Endothelial cell of umbilical vein (primary cell): ENCODE data around the gene MOB3C. TPM values are rescaled to one million over a fixed set of nuclear protein-coding genes. Genes with fewer than 3 reads are reported as not detected.

Experiments used
- BruUV-seq: library from RNA; stranded (reverse); fragments of 400-500 nt; replicated peaks from 2 replicates; lab custom pipeline; 2021; lab: Mats Ljungman, UMichigan
- CTCF ChIA-PET: fragments of 300-600, 350-600 bp; sonication (Branson Sonifier 250); formaldehyde crosslinking; loops from one replicate; lab custom pipeline; 2021; ENCODE audit warnings: antibody characterized with exemption, inconsistent platforms; lab: Charles Lee
- POLR2A ChIA-PET: fragments of 300-600, 350-600 bp; sonication (Branson Sonifier 250); formaldehyde crosslinking; loops from one replicate; lab custom pipeline; 2021; ENCODE audit warnings: antibody characterized with exemption, inconsistent platforms; lab: Charles Lee
- DNase-seq: peaks from one replicate; pipeline ENCODE4 v3.0.0-alpha.2; 2011; ENCODE audit warnings: low read depth, low spot score
- FAIRE-seq: peaks from 2 replicates; lab custom pipeline; 2011; peaks lifted over from hg19 to GRCh38; lab: Jason Lieb, UNC
- H2AFZ ChIP-seq: 2 replicates; pipeline ENCODE4 v1.6.0; 2012; ENCODE audit warnings: low read depth, low read length, control low read depth, inconsistent platforms
- H3K27ac ChIP-seq: 2 replicates; pipeline ENCODE4 v1.5.1; 2011; ENCODE audit warnings: low read depth, mild to moderate bottlenecking, control low read depth, low read length, moderate library complexity; ENCODE audit not compliant: insufficient read depth
- H3K27me3 ChIP-seq, 2 experiments: 2 replicates each; pipeline versions ENCODE4 v1.6.0 to v1.6.1; 2011; ENCODE audit warnings: low read length in 2 of 2, mixed read lengths in 1 of 2; ENCODE audit not compliant: control insufficient read depth in 2 of 2, insufficient read depth in 2 of 2
- H3K36me3 ChIP-seq, 2 experiments: 2 replicates in 1 of 2; 3 replicates in 1 of 2; pipeline ENCODE4 v1.5.1; 2011; ENCODE audit warnings: low read length in 2 of 2, mild to moderate bottlenecking in 1 of 2, moderate library complexity in 1 of 2; ENCODE audit not compliant: control insufficient read depth in 2 of 2, insufficient read depth in 2 of 2; ENCODE audit errors: extremely low read depth in 1 of 2
- H3K4me1 ChIP-seq: 3 replicates; pipeline ENCODE4 v1.5.1; 2011; ENCODE audit warnings: mild to moderate bottlenecking, low read length; ENCODE audit not compliant: control insufficient read depth, insufficient read depth; ENCODE audit errors: extremely low read depth
- H3K4me2 ChIP-seq: 2 replicates; pipeline ENCODE4 v1.6.1; 2011; ENCODE audit warnings: low read length, control low read depth, mixed read lengths; ENCODE audit not compliant: insufficient read depth
- H3K4me3 ChIP-seq, 3 experiments: fragments of 200-600 bp in 1 of 3; sonication (generic), shearing (Covaris generic) in 1 of 3; replicated peaks in 1 of 3; 2 replicates each; pipeline ENCODE4 v1.5.1; 2011 to 2016; ENCODE audit warnings: control low read depth in 3 of 3, low read length in 3 of 3, mild to moderate bottlenecking in 2 of 3, inconsistent platforms in 1 of 3, low read depth in 1 of 3, moderate library complexity in 1 of 3; ENCODE audit not compliant: insufficient read depth in 1 of 3
- H3K79me2 ChIP-seq: 2 replicates; pipeline ENCODE4 v1.6.0; 2012; ENCODE audit warnings: low read length, inconsistent platforms; ENCODE audit not compliant: control insufficient read depth, insufficient read depth
- H3K9ac ChIP-seq: replicated peaks from 2 replicates; pipeline ENCODE3; 2011; ENCODE audit warnings: low read length, control low read depth; ENCODE audit not compliant: insufficient read depth; ENCODE audit errors: extremely low read depth
- H3K9me1 ChIP-seq: replicated peaks from 3 replicates; pipeline ENCODE4 v1.6.0; 2011; ENCODE audit warnings: mild to moderate bottlenecking, low read length; ENCODE audit not compliant: control insufficient read depth, insufficient read depth; ENCODE audit errors: extremely low read depth
- H3K9me3 ChIP-seq: replicated peaks from 2 replicates; pipeline ENCODE4 v1.5.1; 2012; ENCODE audit warnings: low read length, inconsistent platforms; ENCODE audit not compliant: control insufficient read depth, insufficient read depth
- H4K20me1 ChIP-seq: replicated peaks from 2 replicates; pipeline ENCODE3; 2011; ENCODE audit warnings: mild to moderate bottlenecking, low read length; ENCODE audit not compliant: control insufficient read depth, insufficient read depth; ENCODE audit errors: extremely low read depth
- CTCF ChIP-seq, 2 donors: IDR thresholded peaks; 1 replicate in 1 of 2; 2 replicates in 1 of 2; pipeline ENCODE4 v1.5.1; 2011; ENCODE audit warnings: low read length in 2 of 2, mild to moderate bottlenecking in 2 of 2, moderate library complexity in 2 of 2, control low read depth in 1 of 2, inconsistent platforms in 1 of 2, low read depth in 1 of 2; ENCODE audit not compliant: insufficient read depth in 1 of 2; ENCODE audit errors: extremely low read depth in 1 of 2
- EZH2 ChIP-seq: IDR thresholded peaks from 2 replicates; pipeline ENCODE4 v1.6.1; 2012; ENCODE audit warnings: borderline replicate concordance, low read depth, mild to moderate bottlenecking, moderate library complexity, low read length, inconsistent platforms; ENCODE audit not compliant: severe bottlenecking
- FOS ChIP-seq: IDR thresholded peaks from 2 replicates; pipeline ENCODE4 v1.6.1; 2011; ENCODE audit warnings: mild to moderate bottlenecking, low read length, moderate library complexity, borderline replicate concordance; ENCODE audit not compliant: insufficient read depth
- GATA2 ChIP-seq: IDR thresholded peaks from 2 replicates; pipeline ENCODE4 v1.7.0; 2011; ENCODE audit warnings: low read depth, mild to moderate bottlenecking, moderate library complexity, mixed read lengths, low read length; ENCODE audit not compliant: insufficient read length, insufficient read depth
- JUN ChIP-seq: IDR thresholded peaks from 2 replicates; pipeline ENCODE4 v1.6.1; 2011; ENCODE audit warnings: borderline replicate concordance, low read depth; ENCODE audit not compliant: insufficient read length, insufficient read depth
- MAX ChIP-seq: IDR thresholded peaks from 2 replicates; pipeline ENCODE4 v1.6.1; 2011; ENCODE audit not compliant: insufficient read depth, insufficient read length
- MYC ChIP-seq: IDR thresholded peaks from one replicate; pipeline ENCODE4 v1.6.1; 2011; ENCODE audit warnings: mild to moderate bottlenecking, low read depth, low read length
- POLR2A ChIP-seq: IDR thresholded peaks from 2 replicates; pipeline ENCODE4 v1.6.1; 2012; ENCODE audit warnings: low read depth, mild to moderate bottlenecking, control low read depth, low read length
- POLR2AphosphoS5 ChIP-seq: IDR thresholded peaks from 2 replicates; pipeline ENCODE4 v1.6.1; 2012; ENCODE audit warnings: low read depth, mild to moderate bottlenecking, control low read depth, low read length, moderate library complexity; ENCODE audit not compliant: insufficient read depth
- dilution Hi-C: fragments of 300-500 bp; cut with MboI; formaldehyde crosslinking; loops from one replicate; pipeline ENCODE4 v1.15.0; 2019; ENCODE audit warnings: low sequenced_read_pairs; ENCODE audit not compliant: extremely low pct_ligation_motif_present
- intact Hi-C: fragments of 100-400 bp; cut with micrococcal nuclease; formaldehyde crosslinking; loops from one replicate; pipeline ENCODE4 v1.10.0; 2022
- polyA plus RNA-seq, 4 experiments: library from polyadenylated mRNA; depleted of rRNA in 3 of 4; stranded (reverse) in 3 of 4; unstranded in 1 of 4; fragments of >200 nt; gene quantifications; 2 replicates each; pipeline versions ENCODE4 v1.2.1 to v1.2.3, GENCODE V29; 2011 to 2012; ENCODE audit warnings: missing spikeins in 1 of 4
- total RNA-seq: library from RNA; stranded (reverse); gene quantifications from 2 replicates; pipeline ENCODE4 v1.2.3, GENCODE V29; 2021

Gene MOB3C
- total and polyA plus RNA-seq, 2 donors (not counting 3 experiments of a cell fraction or from before 2014, with no cell fraction given), result 6.1 to 8.4 TPM

- ChIA-PET CTCF (interaction anchor here (1.4 to 1.6 kb wide), 2 partner anchors 9 to 140 kb away, joined by 3 to 5 read pairs; no protein-coding TSS in a partner anchor), POLR2A (no interaction called here)
- Histone ChIP-seq H3K9ac (no peak overlapping the region), H3K36me3 (peaks cover 6 to 9% of the 10 kb centered on the region in 2 experiments), H2AFZ (no peak overlapping the region), H3K9me3 (no peaks in the 10 kb centered on the region), H3K4me1 (no peaks in the 10 kb centered on the region), H3K27me3 (no peaks in the 10 kb centered on the region), H3K4me2 (no peak overlapping the region), H4K20me1 (no peaks in the 10 kb centered on the region), H3K9me1 (no peaks in the 10 kb centered on the region), H3K79me2 (no peaks in the 10 kb centered on the region), H3K4me3 (no peak overlapping the region), H3K27ac (no peak overlapping the region)
- intact Hi-C loops, result no loop called here
- dilution Hi-C loops, result no loop called here
- TF ChIP-seq JUN (no peak), CTCF (IDR thresholded peaks at IDR 0.05; ENCODE audit: extremely low read depth in 1 of 2, insufficient read depth in 1 of 2, low read depth in 1 of 2, low read length in 2 of 2) (no peak), GATA2 (no peak), POLR2AphosphoS5 (no peak), FOS (no peak), MYC (no peak), EZH2 (no peak), MAX (no peak), POLR2A (no peak)
- FAIRE-seq, result no peak
- no peak for DNase-seq
- no TSS peak for BruUV-seq
These were observed 34.7 kb downstream of the MOB3C start for GRCh38 chr1:46581681-46582455.
